NCI-H146 (cell line): ENCODE measurements around the gene TPD52L2.

Experiments used
- DNase-seq: peaks from one replicate; lab custom pipeline; 2025; lab: John Stamatoyannopoulos, UW

Gene TPD52L2

DNA sequence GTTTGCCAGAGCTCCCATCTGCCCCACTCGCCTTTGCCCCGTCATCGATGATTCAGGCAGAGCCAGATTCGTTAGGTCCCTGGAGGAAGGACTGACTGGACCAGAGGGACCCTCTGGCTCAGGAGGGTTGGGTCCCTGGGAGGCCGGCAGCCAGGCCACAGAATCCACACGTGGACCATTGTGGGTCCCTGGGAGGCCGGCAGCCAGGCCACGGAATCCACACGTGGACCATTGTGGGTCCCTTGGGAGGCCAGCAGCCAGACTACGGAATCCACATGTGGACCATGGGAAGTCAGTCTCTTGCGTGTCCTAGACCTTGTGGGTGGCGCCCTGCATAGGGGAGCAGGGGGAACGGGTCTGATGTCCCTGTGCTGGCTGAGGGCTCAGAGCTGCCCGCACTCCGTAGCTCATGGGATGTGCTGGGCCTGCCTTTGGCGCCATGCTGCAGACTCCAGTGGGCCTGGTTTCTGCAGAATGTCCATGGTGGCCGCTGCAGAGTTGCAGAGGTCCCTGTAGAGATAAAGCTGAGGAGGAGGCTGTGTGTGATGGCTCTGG, 67.6 kb downstream of the TPD52L2 start:
- DNase-seq, result no peak

DNA sequence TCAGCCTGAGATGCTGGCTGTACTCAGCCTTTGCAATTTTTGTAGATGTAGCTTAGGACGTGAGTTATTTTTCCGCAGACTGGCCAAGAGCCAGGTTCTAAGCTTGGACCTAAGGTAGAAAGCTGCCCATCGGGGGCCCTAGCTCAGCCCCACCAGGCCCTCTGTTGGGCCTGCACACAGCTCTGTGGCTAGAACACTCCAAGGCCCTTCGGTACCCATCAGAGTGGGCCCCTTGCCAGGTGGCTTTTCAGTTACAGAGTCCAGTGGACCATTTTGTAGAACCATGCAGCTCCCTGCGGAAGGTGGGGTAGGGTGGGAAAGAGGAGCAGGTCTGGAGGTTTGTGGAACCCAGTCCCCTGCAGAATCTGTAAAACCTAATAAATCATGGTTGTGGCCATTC, 68.6 kb downstream of the TPD52L2 start:
- DNase-seq, result no peak

DNA sequence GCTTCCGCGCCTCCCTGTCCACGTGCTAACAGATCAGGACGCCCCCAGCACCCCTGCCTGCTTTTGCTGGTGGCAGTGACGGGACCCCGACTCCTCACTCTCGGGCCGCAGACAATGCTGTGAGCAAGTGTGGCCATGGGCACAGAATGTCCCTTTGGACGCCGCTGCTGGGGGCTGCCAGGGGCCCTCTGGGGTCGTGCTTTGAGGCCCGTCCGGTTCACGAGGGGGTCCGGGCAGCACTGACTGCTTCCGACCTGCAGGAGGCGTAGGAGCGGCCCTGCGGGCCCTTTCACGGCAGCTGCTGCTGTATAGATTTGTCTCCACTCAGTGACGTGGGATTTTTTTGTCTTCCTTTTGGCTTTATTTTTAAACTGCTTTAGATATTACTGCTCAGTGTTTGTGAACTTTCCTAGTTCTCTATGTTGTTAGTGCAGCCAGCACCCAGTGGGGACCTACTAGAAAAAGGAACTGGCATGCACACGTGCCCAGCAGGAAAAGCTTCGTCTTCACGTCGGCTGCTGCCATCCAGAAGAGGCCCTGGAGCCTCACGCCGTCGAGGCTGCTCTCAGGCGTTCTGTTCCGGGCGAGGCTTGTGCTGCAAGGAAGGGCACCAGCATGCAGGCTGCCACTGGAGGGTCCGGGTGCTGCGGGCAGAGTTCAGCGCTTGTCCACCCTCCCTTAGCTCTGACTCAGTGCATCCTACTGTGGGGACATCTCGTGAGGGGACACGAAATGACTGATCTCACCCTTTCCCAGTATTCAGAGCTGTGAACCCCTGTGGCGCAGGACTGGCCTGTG, 69.4 kb downstream of the TPD52L2 start:
- no peak for DNase-seq

DNA sequence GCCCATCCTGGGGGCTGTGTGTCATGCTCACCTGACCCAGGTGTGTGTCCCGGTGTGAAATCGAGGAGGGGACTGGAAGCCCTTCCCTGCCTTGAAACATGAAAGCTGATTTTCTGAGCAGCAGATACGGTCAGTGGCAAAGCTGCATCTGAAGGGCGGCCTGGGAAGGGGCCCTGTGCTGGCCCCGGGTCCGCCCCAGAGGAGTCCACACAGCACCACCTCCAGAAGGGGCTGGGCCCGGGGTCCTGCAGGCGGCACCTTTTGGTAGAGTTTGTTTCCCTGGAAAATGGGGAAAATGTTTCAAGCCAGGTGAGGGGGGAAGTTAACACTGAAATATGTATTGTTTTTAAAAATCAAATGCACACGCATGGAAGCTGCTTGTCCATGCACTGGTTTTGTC, 70.4 kb downstream of the TPD52L2 start:
- DNase-seq, result no peak

DNA sequence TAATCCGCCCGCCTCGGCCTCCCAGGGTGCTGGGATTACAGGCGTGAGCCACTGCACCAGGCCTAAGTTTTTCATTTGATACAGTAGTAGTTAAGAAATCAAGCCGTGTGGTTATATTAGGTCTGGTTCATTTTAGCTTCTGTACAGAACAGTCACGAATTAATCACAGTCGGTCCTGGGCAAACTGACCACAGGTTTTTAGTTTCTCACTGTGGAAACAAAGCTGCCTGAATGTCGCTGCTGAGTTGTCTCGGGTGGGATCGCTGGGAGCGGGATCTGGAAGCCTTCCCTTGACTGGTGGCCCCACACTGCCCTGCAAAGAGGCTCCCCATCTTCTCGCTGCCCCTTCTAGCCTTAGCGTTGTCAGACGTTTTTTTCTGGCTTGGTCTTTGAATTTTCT, 72.5 kb downstream of the TPD52L2 start:
- DNase-seq, result no peak

DNA sequence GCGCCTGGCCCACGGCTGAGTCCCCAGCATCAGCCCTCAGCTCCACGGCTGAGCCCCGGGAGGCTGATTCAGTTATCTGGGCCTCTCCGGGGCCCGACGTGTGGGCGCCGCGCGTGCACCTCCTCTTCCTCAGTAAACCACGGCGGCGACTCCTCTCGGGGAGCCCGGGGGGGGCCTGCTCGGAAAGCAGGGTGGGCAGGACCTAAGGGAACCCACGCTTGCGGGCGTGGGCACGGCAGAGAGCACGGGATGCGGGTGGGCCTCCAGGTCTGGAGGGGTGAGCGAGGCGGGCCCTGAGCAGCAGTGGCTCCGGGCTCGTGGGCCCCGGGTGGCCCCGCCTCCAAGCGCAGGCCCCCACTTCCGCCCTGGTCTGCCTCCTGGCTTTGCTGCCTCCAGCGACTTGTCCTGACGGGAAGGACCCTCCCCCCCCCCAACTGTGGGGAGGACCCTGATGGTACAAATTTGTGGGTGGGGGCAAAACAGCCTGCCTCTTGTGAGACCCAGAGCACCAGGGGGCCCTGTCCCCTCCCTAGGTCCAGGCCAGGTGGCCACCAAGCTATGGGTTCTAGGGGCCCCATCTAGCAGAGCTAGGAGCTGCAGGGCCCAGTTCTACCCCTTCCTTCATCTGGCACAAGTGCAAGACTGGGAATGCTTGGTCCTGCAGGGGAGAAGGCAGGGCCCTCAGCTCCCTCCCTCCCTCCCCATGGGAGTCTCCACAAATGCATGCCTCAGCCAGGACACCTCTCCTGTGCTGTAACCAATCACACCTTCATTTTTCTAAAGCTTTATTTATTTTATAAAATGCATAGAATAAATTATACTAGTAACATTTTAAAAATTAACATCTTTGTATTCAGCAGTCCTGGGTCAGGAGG, 74.2 kb downstream of the TPD52L2 start:
- no peak for DNase-seq

DNA sequence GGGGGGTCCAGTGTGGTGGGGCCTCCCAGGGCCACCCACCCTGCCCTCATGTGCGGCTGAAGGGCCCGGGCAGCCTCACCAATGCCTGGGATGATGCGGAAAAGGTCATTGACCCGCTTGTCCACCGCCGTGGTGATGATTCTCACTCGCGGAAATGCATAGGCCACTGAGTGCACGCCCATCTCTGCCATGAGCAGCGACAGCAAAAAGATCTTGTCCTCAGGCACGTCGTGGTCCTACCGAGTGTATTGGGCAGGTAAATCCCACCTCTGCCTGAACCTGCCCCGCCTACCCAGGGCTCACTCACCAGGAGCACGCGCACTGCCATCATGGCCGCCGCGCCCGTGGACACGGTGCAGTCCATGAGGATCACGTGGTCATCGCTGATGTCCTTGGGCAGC, 75.0 kb downstream of the TPD52L2 start:
- no peak for DNase-seq

DNA sequence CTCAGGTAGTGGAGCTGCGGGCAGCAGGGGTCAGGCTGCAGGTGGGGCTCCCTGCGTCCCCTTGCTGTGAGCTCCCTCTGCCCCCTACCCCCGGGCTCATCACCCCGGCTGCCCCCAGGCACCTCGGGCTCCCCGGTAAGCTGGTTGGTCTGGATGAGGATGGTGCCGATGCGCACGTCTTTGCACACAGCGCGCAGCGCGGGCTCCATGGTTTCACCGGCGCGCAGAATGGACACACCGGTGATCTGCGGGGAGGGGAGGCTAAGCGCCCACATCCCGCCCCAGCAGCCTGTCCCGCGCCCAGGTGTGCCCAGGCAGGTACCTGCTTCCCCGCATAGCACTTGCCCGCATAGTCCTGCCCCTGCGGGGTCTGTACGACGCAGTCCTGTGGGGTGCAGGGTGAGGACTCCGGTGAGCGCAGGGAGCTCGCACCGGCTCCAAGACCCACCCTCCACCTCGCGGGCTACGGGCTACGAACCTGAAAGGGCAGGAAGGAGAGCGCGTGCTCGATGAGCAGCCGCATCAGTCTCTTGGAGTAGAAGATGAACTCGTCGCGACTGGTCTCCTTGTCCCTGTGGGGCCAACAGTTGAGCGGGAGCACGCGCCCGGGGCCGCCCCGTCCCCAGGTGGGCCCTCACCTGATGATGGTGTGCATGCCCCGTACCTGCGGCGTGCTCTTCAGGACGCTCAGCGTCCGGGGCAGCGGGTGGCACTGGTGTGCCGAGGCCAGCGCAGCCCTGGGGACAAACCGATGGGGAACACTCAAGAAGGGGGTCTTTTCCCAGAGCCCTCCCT, 75.6 kb downstream of the TPD52L2 start:
- DNase-seq, result no peak
